Islet of Langerhans (tissue), 1 donor: ENCODE results near the gene TTC7B.

Experiments used
- FAIRE-seq: peaks from one replicate; lab custom pipeline; 2011; peaks lifted over from hg19 to GRCh38; lab: Jason Lieb, UNC

The TTC7B gene

GRCh38 chr14:90599748-90600507, 216.3 kb downstream of the TTC7B start:
- FAIRE-seq, result peak; percentile 97

DNA sequence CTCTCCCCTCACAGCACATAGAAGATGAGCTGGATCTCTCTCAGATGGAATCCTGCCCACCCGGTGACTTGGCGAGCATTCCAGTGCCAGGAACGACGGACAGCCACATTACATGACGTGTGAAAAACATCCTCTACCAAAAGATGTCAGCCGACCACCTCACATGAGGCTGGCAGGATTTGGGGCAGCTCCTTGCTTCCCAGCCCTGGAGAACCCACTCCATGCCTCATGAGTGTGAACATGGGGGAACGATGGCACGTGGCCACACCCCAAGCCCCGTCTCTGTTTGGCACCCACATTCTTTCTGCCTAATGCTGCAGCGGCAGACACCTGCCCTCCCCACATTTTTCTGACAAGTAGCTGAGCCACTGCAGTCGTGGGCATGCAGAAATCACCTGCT, 216.9 kb downstream of the TTC7B start:
- no peak for FAIRE-seq

DNA sequence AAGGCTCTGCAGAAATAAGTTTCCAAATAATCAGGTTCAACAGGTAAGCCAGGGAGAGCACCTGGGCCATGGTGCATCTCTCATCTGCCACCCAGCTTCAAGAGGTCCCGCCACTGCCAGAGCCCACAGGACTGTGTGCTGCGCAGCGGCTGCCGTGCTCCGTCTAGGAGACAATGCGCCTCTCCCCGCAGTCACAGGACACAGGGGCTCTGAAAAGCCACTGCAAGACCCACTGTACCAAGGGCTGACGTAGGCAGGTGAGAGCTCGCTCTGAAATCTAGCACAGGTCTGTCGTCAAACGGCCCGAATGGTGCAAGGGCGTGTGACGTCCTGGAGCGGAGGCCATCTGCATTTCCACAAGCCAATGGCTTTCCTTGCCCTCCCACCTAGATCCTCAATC, 218.3 kb downstream of the TTC7B start:
- no peak for FAIRE-seq

GRCh38 chr14:90596733-90597132, 219.5 kb downstream of the TTC7B start:
- no peak for FAIRE-seq

DNA sequence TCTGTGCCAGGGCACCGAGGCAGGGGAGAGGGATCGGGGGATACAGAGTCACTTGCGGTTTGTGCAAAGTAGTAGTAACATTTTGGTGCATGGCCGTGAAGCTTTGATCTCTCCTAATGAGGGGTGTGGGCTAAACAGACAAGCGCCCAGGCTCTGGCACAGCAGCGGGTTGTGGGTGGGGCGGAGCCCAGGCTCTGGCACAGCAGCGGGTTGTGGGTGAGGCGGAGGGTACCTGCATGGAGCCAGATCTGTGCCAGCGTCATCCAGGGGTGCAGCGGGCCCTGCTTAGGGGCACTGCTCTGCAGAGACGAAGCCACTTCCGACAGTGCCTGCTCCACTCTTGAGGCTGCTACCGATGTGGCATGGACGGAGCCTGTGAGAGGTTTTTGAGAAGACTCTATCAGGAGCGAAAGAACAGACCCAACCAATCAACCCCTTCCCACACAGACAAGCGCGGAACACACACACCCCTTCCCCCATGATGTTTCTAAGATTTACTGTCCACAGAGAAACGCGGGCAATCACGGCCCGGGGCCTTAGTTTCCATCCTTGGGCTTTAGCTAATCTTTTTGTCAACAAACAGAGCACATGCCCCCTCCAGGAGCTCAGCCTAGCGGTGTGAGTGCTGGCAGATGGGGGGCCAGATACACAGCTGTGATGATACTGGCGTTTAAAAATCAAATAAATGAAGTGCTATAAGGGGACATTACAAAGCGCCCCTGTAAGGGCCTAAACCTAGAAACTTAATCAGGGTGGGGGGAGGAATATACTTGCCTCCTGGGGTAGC, 222.8 kb downstream of the TTC7B start:
- no peak for FAIRE-seq

GRCh38 chr14:90592655-90593054, 223.6 kb downstream of the TTC7B start:
- FAIRE-seq, result no peak

DNA sequence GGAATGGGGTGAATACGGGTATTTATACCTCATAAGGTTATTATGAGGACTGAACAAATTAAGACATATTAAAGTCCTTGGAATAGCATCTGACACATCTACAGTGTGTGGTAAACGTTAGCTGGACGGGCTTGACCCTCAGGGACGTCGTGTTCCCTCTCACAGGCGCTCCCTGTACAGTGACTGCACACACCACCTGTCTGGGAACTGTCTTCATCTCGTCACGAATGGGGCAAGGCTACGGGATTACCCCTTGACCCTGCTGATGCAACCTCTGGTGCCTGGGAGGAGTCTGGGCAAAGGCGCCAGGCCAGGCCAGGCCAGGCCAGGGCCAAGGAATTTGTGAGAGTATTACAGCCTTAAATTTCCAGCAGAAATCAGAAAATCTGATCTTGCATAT, 228.3 kb downstream of the TTC7B start:
- FAIRE-seq, result no peak

GRCh38 chr14:90587252-90587910, 228.8 kb downstream of the TTC7B start:
- FAIRE-seq, result no peak

DNA sequence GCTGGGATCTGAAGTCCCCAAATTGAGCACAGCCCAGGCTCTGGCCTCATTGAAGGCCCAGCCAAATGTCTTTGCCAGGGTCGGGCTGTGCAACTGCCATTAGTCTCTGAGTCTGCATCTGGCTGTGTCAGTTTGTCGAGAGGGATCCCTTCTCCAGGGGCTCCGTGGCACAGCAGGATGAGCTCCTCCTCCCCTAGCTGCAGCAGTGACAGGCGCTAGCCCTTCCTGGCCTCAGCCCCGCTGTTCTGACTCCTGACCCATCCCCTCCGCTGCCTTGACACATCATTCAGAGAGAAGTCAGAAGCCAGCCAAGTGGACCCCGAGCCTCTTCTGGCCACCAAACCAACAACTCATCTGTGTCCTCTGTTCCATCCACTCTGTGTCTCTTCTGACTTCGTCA, 231.1 kb downstream of the TTC7B start:
- no peak for FAIRE-seq

GRCh38 chr14:90583916-90584605, 232.2 kb downstream of the TTC7B start:
- no peak for FAIRE-seq

DNA sequence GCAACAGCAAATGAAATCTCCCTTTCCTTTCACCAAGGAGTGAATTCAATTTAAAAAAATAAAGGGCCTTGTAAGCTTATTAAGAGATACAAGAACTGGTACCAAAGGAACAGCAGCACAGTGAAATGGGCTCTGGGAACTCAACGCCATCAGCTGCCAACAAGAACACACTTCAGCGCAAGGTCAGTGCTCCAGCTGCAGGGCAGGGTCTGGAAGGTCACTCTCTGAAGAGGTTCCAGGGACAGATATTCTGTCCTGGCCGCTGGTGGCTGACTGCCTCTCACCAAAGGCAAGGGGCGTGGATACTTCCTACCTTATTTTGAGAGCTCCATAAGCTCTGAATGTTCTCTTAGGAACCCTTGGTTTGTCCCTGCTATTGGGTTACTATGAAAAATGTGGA, 232.8 kb downstream of the TTC7B start:
- no peak for FAIRE-seq

GRCh38 chr14:90582166-90582565, 234.1 kb downstream of the TTC7B start:
- FAIRE-seq, result no peak

DNA sequence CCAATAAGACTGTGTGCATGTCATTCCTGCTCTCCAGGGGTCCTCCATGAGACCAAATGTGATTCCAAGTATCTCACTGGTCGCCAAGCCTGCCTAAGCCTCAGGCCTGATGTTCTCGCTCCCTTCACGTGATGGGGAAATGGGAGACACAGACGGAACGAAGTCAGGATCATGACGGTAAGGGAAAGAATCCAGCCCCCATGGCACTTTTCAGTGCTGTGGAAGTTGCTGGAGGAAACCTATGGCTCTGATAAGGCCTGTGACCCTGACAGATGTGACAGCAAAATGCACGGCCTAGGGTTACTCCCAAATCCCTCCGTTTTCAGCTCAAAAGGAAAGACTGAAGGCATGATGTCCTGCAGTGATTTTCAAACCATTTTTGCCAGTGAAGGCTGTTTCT, 234.5 kb downstream of the TTC7B start:
- FAIRE-seq, result no peak

DNA sequence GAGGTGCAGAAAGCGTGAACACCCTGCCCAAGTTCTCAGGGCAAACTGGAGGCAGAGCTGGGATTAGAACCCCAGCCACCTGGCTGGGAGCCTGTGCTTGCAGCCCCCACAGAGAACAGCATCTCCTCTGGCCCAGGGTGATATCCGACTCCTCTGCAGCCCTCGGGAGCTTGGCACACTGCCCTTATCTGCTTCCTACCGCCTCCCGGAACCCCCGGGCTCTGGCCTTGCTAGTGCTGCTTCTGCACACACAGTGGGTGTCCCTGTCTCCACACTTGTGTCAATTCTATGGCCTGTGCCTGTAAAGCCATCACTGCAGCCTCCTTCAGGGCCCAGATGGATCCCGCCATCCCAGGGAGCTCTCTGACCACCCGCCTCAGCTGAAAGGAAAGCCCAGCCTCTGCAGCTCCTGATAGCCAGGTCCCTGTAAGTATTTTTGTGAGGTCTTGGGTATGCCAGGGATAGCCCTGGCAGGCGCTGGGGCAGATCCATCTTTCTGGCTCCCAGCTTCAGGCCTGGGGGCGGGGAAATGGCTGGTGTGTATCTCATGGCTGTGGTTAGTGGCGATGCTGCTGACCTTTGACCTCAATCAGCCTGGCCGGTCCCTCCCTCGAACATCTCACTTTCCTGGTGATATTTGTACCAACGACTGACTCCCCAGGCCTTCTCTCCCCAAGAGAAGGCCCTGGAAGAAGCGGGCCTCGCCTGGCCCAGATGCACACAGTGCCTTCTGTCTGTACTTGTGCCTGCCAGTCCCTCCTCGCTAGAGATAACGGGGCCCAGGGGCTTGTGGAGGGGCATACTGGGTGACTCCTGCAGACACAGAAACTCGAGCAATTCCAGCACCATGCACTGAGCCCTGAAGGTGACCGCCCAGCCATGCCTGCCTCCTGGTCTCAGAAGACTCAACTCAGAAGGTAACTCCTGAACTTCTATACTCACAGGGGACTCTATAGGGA, 235.6 kb downstream of the TTC7B start:
- FAIRE-seq, result no peak

DNA sequence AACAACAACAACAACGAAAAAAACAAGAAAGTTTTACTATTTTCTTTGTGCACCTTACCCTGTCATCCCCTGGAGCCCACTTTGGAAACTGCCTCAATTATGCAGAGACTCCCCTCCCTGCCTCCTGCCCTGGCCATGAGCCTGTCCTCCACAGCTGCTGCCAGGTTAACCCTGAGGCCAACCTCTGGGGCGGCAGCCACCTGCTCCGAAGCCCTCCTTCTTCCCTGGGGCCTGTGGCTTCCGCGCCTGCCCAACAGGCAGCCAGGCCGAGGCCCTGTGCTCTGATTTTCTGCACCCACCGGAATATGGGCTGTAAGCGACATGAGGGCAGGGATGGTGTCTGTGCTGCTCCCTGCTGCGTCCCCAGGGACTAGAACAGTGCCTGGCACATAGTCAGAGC, 236.4 kb downstream of the TTC7B start:
- FAIRE-seq, result no peak

- FAIRE-seq, result no peak
Measured at GRCh38 chr14:90579088-90579487, 237.1 kb downstream of the TTC7B start.

- FAIRE-seq, result no peak
Measured at GRCh38 chr14:90578283-90578985, 237.8 kb downstream of the TTC7B start.

DNA sequence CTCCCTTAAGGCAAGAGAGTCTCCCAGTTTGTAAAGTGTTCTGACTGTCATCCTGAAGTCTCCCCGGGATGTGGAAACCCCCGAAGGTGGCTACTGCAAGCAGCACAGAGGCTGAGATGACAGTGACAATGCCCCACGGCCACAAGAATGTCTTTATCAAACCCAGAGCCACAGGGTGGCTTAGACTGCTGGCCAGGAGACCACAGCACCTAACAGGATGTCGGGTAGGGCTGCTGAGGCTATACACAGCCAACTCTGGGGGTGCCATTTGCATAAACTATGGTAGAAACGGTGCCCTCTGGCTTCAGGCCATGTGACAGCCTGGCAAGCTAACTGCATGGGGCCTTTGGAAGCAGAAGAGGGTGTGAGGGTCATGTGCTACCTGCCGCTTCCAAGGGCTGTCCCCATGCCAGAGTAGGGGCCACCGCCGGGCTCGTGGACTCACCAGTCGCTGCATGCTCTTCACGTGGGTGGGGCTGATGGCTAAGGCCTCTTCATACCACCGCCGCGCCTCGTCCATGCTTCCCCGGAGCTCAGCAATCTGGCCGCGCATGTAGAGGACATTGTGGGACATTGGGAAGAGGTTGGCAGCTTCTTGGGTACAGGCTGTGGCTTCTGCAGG, 238.5 kb downstream of the TTC7B start:
- no peak for FAIRE-seq

DNA sequence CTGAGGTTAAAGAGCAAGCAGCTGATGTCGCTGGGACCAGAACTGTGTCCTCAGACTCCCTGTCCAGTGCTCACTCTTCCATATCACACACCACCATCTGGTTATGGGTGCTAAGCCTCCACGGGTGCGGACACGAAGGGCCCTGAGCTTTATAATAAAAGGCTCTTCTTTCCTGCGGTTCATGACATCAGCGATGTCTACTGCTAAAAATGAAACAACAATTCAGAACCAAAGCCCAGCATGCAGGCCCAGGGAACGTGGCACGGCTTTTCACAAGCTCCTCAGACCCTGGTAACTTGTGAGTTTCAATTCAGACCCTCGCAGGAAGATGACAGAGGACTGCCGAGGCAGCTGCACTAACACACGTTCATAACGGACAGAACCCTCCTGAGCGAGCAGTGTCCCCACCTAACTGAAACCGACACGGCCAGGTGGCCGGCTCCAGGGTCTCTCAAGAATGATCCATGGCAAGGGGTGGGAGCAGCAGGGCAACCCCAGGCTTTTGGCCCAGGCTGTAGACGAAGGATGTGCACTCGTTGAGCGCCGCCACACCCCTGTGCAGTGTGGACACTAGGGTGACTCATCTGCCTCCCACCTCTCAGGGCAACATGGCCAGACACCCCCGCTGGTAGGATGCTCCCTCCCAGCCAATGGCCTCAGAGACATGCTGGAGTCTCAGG, 239.1 kb downstream of the TTC7B start:
- FAIRE-seq, result no peak

DNA sequence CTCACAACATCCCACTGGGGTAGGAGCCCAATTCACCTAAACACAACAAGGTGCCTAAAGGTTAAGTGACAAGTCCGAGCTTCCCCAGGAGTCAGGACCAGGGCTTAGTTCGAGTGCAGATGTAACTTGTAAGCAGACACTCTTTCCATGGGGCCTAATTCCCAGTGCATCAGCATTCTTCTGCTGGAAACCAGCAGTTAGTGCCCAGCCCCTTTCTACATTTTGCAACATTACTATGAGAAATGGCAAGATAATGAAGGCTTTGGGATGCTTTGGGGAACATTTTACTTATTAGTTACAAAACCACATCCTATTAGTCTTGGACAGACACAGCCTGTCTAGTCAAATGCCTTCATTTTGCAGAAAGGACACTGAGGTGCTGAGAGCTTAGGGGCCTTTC, 239.6 kb downstream of the TTC7B start:
- no peak for FAIRE-seq
